Liver (tissue), 3 donors: ENCODE results near the gene ST3GAL3.

Source experiments
- CTCF ChIP-seq: fragments of 150-350 bp; IDR thresholded peaks from 2 replicates; pipeline ENCODE4 v1.5.1; 2017; ENCODE audit warnings: improper control_type of control experiment, low read depth, low read length; ENCODE audit not compliant: missing input control
- HNF4A ChIP-seq, 2 donors: conservative IDR thresholded peaks; 2 replicates each; pipeline ENCODE4 v1.6.1; 2016; ENCODE audit warnings: antibody characterized with exemption in 2 of 2, mild to moderate bottlenecking in 2 of 2
- HNF4G ChIP-seq: IDR thresholded peaks from 2 replicates; pipeline ENCODE4 v1.6.1; 2016; ENCODE audit warnings: antibody characterized with exemption
- NR2F2 ChIP-seq: IDR thresholded peaks from 2 replicates; pipeline ENCODE4 v1.6.1; 2016; ENCODE audit warnings: antibody characterized with exemption
- RAD21 ChIP-seq, 2 donors: IDR thresholded peaks; 2 replicates each; pipeline ENCODE4 v1.6.1; 2016; ENCODE audit warnings: antibody characterized with exemption in 2 of 2, mild to moderate bottlenecking in 2 of 2
- REST ChIP-seq: IDR thresholded peaks from 2 replicates; pipeline ENCODE4 v1.6.1; 2016; ENCODE audit warnings: antibody characterized with exemption, mild to moderate bottlenecking
- RXRA ChIP-seq, 2 donors: IDR thresholded peaks; 2 replicates each; pipeline ENCODE4 v1.6.1; 2017 to 2018; ENCODE audit warnings: antibody characterized with exemption in 2 of 2, mild to moderate bottlenecking in 1 of 2
- SP1 ChIP-seq: IDR thresholded peaks from 2 replicates; pipeline ENCODE4 v1.6.1; 2018; ENCODE audit warnings: antibody characterized with exemption, mild to moderate bottlenecking
- TAF1 ChIP-seq: conservative IDR thresholded peaks from 2 replicates; pipeline ENCODE4 v1.6.1; 2016; ENCODE audit warnings: antibody characterized with exemption, mild to moderate bottlenecking
- YY1 ChIP-seq: IDR thresholded peaks from 2 replicates; pipeline ENCODE4 v1.6.1; 2016; ENCODE audit warnings: antibody characterized with exemption, mild to moderate bottlenecking
- ZBTB33 ChIP-seq: IDR thresholded peaks from 2 replicates; pipeline ENCODE4 v1.6.1; 2016; ENCODE audit warnings: antibody characterized with exemption
- TF ChIP-seq, protein P1 (sequence below): IDR thresholded peaks from 2 replicates; pipeline ENCODE4 v1.6.1; 2016; ENCODE audit warnings: antibody characterized with exemption
- TF ChIP-seq, protein P2 (sequence below): IDR thresholded peaks from 2 replicates; pipeline ENCODE4 v1.6.1; 2016; ENCODE audit warnings: antibody characterized with exemption
- donor health status: healthy.
- donor health status: healthy.

DNA sequence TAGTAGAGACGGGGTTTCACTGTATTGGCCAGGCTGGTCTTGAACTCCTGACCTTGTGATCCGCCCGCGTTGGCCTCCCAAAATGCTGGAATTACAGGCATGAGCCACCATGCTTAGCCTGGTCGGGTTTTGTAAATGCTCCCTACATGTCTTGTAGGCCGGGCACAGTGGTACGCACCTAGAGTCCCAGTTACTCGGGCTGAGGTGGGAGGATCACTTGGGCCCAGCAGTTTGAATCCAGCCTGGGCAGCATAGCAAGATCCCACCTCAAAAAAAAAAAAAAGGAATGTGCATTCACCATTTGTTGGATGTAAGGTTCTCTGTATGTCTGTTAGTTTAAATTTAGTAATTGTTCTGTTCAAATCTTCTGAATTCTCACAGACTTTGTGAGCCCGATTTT is 95.8 kb downstream of the ST3GAL3 start:
- TF ChIP-seq, protein P1, sequence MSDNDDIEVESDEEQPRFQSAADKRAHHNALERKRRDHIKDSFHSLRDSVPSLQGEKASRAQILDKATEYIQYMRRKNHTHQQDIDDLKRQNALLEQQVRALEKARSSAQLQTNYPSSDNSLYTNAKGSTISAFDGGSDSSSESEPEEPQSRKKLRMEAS: no peak
- TF ChIP-seq CTCF (no peak), TAF1 (no peak), YY1 (no peak), SP1 (no peak), NR2F2 (no peak), RAD21 (IDR thresholded peaks at IDR 0.05) (no peak), HNF4A (conservative IDR thresholded peaks at IDR 0.05) (no peak), HNF4G (no peak), REST (no peak), ZBTB33 (no peak), RXRA (IDR thresholded peaks at IDR 0.05) (no peak)
- TF ChIP-seq, protein P2, sequence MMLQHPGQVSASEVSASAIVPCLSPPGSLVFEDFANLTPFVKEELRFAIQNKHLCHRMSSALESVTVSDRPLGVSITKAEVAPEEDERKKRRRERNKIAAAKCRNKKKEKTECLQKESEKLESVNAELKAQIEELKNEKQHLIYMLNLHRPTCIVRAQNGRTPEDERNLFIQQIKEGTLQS: no peak
